ENCODE data around the gene FHAD1.

DNA sequence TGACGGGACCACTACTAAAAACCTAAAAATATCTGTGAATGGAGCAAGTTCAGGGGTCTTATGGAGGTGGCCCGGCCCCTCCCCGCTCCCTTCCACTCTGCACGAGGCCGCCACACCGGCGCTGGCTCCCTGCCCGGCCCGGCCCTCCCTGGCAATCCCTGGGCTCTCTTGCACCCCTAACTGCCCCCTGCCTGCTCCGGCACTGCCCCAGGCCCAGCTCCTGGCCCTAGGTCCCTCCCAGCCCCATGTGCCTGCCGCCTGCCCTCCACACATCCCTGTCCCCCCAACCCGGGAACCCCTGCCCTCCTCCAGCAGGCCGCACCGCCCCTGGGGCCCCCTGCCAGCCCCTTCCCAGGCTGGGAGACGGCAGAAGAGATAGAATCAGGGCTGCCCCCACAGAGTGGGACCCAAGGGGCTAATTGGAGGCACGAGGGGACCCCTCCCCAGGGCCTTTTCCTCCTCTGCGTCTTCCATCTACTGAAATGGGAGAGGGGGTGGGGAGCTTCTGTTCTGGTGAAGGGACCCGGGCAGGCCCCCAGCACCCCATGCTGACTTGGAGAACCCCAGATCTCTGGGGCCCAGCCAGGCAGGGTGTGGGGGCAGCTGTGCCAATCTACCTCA is 181.9 kb downstream of the FHAD1 start:
- TF ChIP-seq POLR2AphosphoS5 (IDR thresholded peaks at IDR 0.05) (no peak), POLR2A (IDR thresholded peaks at IDR 0.05) (no peak), EP300 (IDR thresholded peaks at IDR 0.05) (no peak)
- TF ChIP-seq, protein P1, sequence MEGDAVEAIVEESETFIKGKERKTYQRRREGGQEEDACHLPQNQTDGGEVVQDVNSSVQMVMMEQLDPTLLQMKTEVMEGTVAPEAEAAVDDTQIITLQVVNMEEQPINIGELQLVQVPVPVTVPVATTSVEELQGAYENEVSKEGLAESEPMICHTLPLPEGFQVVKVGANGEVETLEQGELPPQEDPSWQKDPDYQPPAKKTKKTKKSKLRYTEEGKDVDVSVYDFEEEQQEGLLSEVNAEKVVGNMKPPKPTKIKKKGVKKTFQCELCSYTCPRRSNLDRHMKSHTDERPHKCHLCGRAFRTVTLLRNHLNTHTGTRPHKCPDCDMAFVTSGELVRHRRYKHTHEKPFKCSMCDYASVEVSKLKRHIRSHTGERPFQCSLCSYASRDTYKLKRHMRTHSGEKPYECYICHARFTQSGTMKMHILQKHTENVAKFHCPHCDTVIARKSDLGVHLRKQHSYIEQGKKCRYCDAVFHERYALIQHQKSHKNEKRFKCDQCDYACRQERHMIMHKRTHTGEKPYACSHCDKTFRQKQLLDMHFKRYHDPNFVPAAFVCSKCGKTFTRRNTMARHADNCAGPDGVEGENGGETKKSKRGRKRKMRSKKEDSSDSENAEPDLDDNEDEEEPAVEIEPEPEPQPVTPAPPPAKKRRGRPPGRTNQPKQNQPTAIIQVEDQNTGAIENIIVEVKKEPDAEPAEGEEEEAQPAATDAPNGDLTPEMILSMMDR (IDR thresholded peaks at IDR 0.05) = no peak
